ENCODE results near the gene NSG1. TPM values are rescaled to one million over a fixed set of nuclear protein-coding genes. Genes with fewer than 3 reads are reported as not detected.

The NSG1 gene
- total RNA-seq, 1 donor = not detected

- DNase-seq (ENCODE audit: low read depth in 2 of 3, low spot score in 2 of 3) = no peak
Observed at GRCh38 chr4:4395371-4395770, 8.5 kb downstream of the NSG1 start.

DNA sequence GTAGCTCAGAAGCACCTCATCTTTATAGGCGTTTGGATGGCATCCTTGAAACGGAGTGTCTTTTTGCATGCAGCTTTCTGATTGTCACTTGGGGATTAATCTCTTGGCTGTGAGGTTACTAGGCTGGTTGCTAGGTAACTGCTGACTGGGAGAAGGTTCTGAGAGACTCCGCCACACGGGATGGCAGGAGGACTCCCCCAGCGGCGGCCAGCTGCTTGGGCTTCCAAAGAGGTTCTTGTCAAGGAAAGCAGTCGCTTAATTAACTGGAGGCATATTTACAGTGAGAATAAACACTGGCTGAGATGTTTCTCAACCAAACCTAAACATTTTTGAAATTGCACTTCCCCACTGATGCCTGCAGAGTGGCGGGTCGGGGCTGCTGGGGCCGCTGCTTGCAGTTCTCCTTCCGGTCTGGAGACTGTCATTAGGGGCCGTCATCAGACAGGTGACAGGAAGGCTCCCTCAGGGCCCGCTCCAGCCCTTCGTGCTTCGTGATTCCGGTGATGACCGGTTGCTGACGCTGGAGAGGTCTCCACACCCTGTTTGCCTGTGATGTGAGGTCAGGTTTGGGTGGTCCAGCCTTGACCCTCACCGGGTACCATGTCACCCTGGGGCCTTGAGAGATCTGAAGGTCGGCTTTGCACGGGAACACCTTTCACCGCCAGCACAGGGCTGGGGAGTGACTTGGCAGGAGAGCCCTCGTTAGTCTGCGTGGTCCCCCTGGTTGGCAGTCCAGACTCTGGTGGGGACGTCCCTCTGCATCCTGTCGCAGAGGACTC is 9.1 kb downstream of the NSG1 start:
- DNase-seq (ENCODE audit: low read depth in 2 of 3, low spot score in 2 of 3) = no peak

DNA sequence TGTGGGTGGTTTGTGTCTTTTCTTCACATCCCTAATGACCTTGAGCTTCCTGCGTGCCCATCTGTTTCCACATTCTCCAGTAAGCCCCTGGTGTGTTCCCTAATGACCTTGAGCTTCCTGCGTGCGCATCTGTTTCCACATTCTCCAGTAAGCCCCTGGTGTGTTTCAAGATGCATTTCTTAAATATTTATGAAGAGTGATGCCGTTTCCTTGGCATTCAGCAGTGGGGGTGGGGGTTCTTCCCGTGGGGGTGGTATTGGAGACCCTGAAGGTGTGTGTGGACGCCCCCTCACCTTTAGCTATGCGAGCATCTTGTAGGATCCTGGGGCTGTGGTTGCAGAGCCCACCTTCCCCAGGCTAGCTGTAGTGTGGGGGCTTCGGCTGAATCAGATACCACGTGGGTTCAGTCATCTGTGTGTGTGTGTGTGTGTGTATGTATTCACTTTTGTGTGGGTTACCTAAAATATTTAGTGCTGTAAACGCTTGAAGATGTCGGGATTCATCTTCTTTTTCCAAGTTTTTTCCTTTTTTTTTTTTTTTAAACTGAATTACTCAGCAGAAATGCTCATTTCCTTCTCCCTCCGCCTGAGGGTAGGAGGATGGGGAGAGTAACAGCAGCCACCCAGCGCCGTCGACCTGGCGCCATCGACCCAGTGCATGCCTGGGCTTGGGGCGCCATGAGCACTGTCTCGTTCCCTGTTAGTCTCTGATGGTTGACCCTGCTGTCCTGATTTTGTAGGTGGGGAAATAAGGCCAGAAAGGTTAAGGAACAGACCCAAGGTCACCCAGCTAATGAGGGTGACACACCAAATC is 9.9 kb downstream of the NSG1 start:
- no peak for DNase-seq (ENCODE audit: low read depth in 2 of 3, low spot score in 2 of 3)

- no peak for DNase-seq (ENCODE audit: low read depth in 2 of 3, low spot score in 2 of 3)
Observed at GRCh38 chr4:4397441-4397819, 10.5 kb downstream of the NSG1 start.

GRCh38 chr4:4398430-4398829 is 11.5 kb downstream of the NSG1 start:
- no peak for DNase-seq (ENCODE audit: low read depth in 2 of 3, low spot score in 2 of 3)

- DNase-seq (ENCODE audit: low read depth in 2 of 3, low spot score in 2 of 3) = no peak
Observed at GRCh38 chr4:4401036-4401435, 14.1 kb downstream of the NSG1 start.

- DNase-seq (ENCODE audit: low read depth in 2 of 3, low spot score in 2 of 3) = no peak
Observed at GRCh38 chr4:4402966-4403365, 16.1 kb downstream of the NSG1 start.

DNA sequence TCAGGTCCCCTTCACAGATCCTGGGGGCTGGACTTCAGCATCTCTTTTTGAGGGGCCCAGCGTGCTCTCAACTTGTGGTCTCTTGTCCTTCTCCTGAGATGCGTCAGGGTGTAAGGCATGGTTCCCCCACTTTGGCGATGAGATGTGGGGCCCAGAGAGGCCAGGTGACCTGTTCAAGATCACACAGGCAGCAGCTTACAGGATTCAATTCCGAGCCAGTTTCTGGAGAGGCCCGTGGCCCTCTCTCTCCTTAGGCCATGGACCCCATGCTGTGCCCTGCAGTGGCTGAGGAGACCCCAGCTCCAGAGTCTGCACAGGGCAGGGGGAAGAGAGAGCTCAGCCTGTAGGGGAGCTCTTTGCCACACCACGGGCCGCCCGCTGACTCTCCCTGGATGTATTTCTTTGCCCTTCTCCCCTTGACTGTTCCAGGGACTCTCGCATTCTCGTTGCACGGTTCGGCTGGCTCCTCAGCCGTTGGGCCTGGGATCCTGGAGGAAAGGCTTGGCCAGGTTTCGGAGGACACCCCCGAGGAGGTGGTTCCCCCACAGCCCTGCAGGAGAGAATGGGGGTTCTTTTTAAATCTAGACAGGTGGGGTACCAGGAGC is 18.6 kb downstream of the NSG1 start:
- no peak for DNase-seq (ENCODE audit: low read depth in 2 of 3, low spot score in 2 of 3)

GRCh38 chr4:4406455-4407298 is 19.8 kb downstream of the NSG1 start:
- no peak for DNase-seq (ENCODE audit: low read depth in 2 of 3, low spot score in 2 of 3)

- DNase-seq (ENCODE audit: low read depth in 2 of 3, low spot score in 2 of 3) = no peak
Observed at GRCh38 chr4:4407299-4408131, 20.6 kb downstream of the NSG1 start.

- no peak for DNase-seq (ENCODE audit: low read depth in 2 of 3, low spot score in 2 of 3)
Observed at GRCh38 chr4:4408132-4408523, 21.2 kb downstream of the NSG1 start.

GRCh38 chr4:4408576-4409335 is 21.9 kb downstream of the NSG1 start:
- no peak for DNase-seq (ENCODE audit: low read depth in 2 of 3, low spot score in 2 of 3)

DNA sequence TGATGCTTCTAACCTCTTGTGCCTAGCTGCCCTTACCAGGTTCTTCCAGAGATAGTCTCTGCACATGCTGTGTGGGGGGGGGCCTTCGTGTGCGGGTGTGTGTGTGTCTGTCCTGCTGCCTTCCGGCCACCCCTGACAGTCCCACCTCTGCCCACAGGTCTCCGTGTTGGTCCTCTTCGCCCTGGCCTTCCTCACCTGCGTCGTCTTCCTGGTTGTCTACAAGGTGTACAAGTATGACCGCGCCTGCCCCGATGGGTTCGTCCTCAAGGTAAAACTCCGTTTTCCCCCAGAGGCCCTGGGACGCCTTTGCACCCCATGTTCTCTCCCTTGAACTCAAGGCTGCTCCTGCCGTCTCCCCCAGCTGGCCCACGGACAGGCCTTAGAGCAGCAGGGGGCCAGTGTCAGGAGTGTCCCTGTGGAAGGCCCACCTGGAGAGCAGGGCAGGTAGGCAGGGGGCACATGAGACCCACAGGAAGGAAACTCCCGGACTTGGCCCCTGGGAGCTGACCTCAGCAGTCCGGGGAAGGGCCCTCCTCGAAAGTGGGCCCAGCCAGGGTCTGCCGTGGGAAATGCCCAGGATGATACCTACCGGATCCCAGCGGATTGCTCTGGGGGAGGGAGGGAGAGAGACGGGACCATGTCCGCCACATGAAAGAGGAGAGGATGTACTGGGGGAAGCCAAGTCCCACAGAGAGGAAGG is 22.7 kb downstream of the NSG1 start:
- no peak for DNase-seq (ENCODE audit: low read depth in 2 of 3, low spot score in 2 of 3)

- DNase-seq (ENCODE audit: low read depth in 2 of 3, low spot score in 2 of 3) = no peak
Observed at GRCh38 chr4:4410271-4410670, 23.4 kb downstream of the NSG1 start.

DNA sequence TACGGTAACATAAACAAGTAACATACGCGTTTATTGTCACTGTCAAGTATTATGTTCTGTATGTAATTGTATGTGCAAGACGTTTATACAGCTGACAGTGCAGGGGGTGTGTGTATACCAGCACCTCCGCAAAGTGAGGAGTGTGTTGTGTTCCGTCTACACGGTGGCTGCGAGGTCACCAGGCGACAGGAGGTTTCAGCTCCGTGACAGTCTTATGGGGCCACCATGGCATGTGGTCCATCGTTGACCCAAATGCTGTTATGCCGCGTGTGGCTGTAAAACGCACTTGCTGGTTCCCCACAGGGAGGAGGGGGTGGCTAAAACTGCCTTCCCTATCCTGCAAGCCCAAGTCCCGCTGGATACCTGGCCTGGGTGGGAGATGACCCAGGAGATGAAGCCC is 25.0 kb downstream of the NSG1 start:
- DNase-seq (ENCODE audit: low read depth in 2 of 3, low spot score in 2 of 3) = no peak

- DNase-seq (ENCODE audit: low read depth in 2 of 3, low spot score in 2 of 3) = no peak
Observed at GRCh38 chr4:4412641-4413372, 25.9 kb downstream of the NSG1 start.

DNA sequence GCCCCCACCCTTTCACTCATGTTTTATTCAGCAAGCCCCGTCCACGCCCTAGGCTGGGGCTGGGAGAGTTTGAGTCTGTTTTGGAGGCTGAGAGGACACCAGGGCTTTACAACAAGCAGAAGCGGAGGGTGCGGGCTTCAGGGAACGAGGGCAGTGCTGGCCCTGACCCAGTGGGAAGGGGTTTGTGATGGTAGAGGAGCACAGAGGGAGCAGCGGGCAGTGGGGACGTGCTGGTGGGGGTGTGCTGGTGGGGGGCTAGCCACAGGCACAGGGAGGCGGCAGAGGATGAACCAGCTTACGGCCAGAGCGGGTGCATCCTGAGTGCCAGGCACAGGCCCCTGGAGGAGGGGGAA is 26.4 kb downstream of the NSG1 start:
- DNase-seq (ENCODE audit: low read depth in 2 of 3, low spot score in 2 of 3) = no peak

GRCh38 chr4:4413806-4414205 is 26.9 kb downstream of the NSG1 start:
- no peak for DNase-seq (ENCODE audit: low read depth in 2 of 3, low spot score in 2 of 3)

All from hematopoietic multipotent progenitor cell (in vitro differentiated cells).